IMR-90 (cell line): Measurements from ENCODE around the gene PRSS35. TPM values are rescaled to one million over a fixed set of nuclear protein-coding genes. Genes with fewer than 3 reads are reported as not detected.

ENCODE experiments used
- ATAC-seq: fragments of 200-7000 bp; cut with Tn5 transposase; 2 replicates; pipeline ENCODE4 v1.9.1; 2020; ENCODE audit warnings: low read depth, mild to moderate bottlenecking, moderate library complexity
- BruUV-seq: library from RNA; stranded (reverse); fragments of 400-500 nt; replicated peaks from 2 replicates; lab custom pipeline; 2021; lab: Mats Ljungman, UMichigan
- CTCF ChIA-PET: fragments of 300-600 bp; formaldehyde crosslinking; extraction: SDS; loops from one replicate; lab custom pipeline; 2021; ENCODE audit warnings: antibody characterized with exemption; lab: Yijun Ruan, JAX
- POLR2A ChIA-PET: fragments of 300-600 bp; sonication (Branson Sonifier 250); formaldehyde crosslinking; loops from one replicate; lab custom pipeline; 2022; ENCODE audit warnings: antibody characterized with exemption; ENCODE audit not compliant: unreplicated experiment; lab: Charles Lee
- DNase-seq: peaks from one replicate; pipeline ENCODE4 v3.0.0; 2013
- H2AFZ ChIP-seq: replicated peaks from 2 replicates; pipeline ENCODE3; 2013; ENCODE audit warnings: low read length, mild to moderate bottlenecking; ENCODE audit not compliant: poor library complexity
- H2AK5ac ChIP-seq: 2 replicates; pipeline ENCODE4 v1.6.1; 2013; ENCODE audit warnings: low read depth, low read length, inconsistent platforms
- H2AK9ac ChIP-seq: replicated peaks from 2 replicates; pipeline ENCODE3; 2013; ENCODE audit warnings: mild to moderate bottlenecking, low read depth, low read length, moderate library complexity; ENCODE audit not compliant: poor library complexity
- H2BK120ac ChIP-seq: 2 replicates; pipeline ENCODE4 v1.6.1; 2013; ENCODE audit warnings: low read depth, low read length, inconsistent platforms
- H2BK15ac ChIP-seq: 3 replicates; pipeline ENCODE4 v1.6.1; 2013; ENCODE audit warnings: low read depth, low read length, inconsistent platforms
- H2BK20ac ChIP-seq: 2 replicates; pipeline ENCODE4 v1.6.1; 2013; ENCODE audit warnings: low read depth, mild to moderate bottlenecking, inconsistent platforms, low read length, moderate library complexity
- H2BK5ac ChIP-seq: 2 replicates; pipeline ENCODE4 v1.6.1; 2013; ENCODE audit warnings: mild to moderate bottlenecking, low read depth, low read length, inconsistent platforms; ENCODE audit not compliant: poor library complexity, severe bottlenecking
- H3K14ac ChIP-seq: replicated peaks from 2 replicates; pipeline ENCODE4 v1.6.1; 2013; ENCODE audit warnings: low read depth, low read length, inconsistent platforms
- H3K18ac ChIP-seq: 2 replicates; pipeline ENCODE4 v1.6.1; 2013; ENCODE audit warnings: low read depth, low read length, control low read depth
- H3K23ac ChIP-seq: 2 replicates; pipeline ENCODE4 v1.6.1; 2013; ENCODE audit warnings: low read depth, low read length, inconsistent platforms
- H3K27ac ChIP-seq: 2 replicates; pipeline ENCODE4 v1.5.1; 2013; ENCODE audit warnings: mild to moderate bottlenecking, control low read depth, low read length; ENCODE audit not compliant: insufficient read depth
- H3K27me3 ChIP-seq: 2 replicates; pipeline ENCODE4 v1.6.1; 2013; ENCODE audit warnings: low read length; ENCODE audit not compliant: control insufficient read depth, insufficient read depth
- H3K36me3 ChIP-seq: 2 replicates; pipeline ENCODE4 v1.6.1; 2013; ENCODE audit warnings: low read length, mixed read lengths; ENCODE audit not compliant: control insufficient read depth, insufficient read depth
- H3K4ac ChIP-seq: 2 replicates; pipeline ENCODE4 v1.6.1; 2013; ENCODE audit warnings: low read depth, low read length, inconsistent platforms
- H3K4me1 ChIP-seq: 2 replicates; pipeline ENCODE4 v1.6.1; 2013; ENCODE audit warnings: low read length, mixed read lengths; ENCODE audit not compliant: control insufficient read depth, insufficient read depth
- H3K4me2 ChIP-seq: 2 replicates; pipeline ENCODE4 v1.6.1; 2013; ENCODE audit warnings: low read depth, mild to moderate bottlenecking, control low read depth, low read length, moderate library complexity
- H3K4me3 ChIP-seq: 2 replicates; pipeline ENCODE4 v1.5.1; 2013; ENCODE audit warnings: low read depth, mild to moderate bottlenecking, control low read depth, low read length, moderate library complexity; ENCODE audit not compliant: insufficient read depth
- H3K56ac ChIP-seq: 2 replicates; pipeline ENCODE4 v1.6.1; 2013; ENCODE audit warnings: low read length, inconsistent platforms; ENCODE audit not compliant: insufficient read depth; ENCODE audit errors: extremely low read depth
- H3K79me1 ChIP-seq, 2 experiments: 2 replicates each; pipeline ENCODE4 v1.6.1; 2013; ENCODE audit warnings: low read length in 2 of 2, inconsistent platforms in 1 of 2, low read depth in 1 of 2
- H3K9ac ChIP-seq: 2 replicates; pipeline ENCODE4 v1.6.1; 2013; ENCODE audit warnings: low read depth, low read length, control low read depth
- H3K9me1 ChIP-seq: 2 replicates; pipeline ENCODE4 v1.6.1; 2013; ENCODE audit warnings: low read length, inconsistent platforms; ENCODE audit not compliant: insufficient read depth
- H3K9me3 ChIP-seq: 2 replicates; pipeline ENCODE4 v1.6.1; 2013; ENCODE audit warnings: low read length; ENCODE audit not compliant: control insufficient read depth, insufficient read depth
- H4K20me1 ChIP-seq: 2 replicates; pipeline ENCODE4 v1.6.1; 2013; ENCODE audit warnings: low read length, inconsistent platforms; ENCODE audit not compliant: insufficient read depth
- H4K5ac ChIP-seq: 2 replicates; pipeline ENCODE4 v1.6.1; 2013; ENCODE audit warnings: mild to moderate bottlenecking, low read depth, low read length, control low read depth
- H4K8ac ChIP-seq, 2 experiments: 2 replicates each; pipeline ENCODE4 v1.6.1; 2013; ENCODE audit warnings: low read depth in 2 of 2, low read length in 2 of 2, control low read depth in 1 of 2, inconsistent platforms in 1 of 2
- H4K91ac ChIP-seq: 2 replicates; pipeline ENCODE4 v1.6.1; 2013; ENCODE audit warnings: low read depth, low read length, inconsistent platforms; ENCODE audit not compliant: insufficient read depth
- BHLHE40 ChIP-seq: fragments of 150-350 bp; IDR thresholded peaks from 2 replicates; pipeline ENCODE4 v1.6.1; 2016; ENCODE audit warnings: mild to moderate bottlenecking, low read depth, low read length
- CEBPB ChIP-seq: IDR thresholded peaks from 2 replicates; pipeline ENCODE4 v1.6.1; 2012; ENCODE audit warnings: low read depth, low read length, improper control_type of control experiment
- CHD1 ChIP-seq: IDR thresholded peaks from 2 replicates; pipeline ENCODE4 v1.6.1; 2012; ENCODE audit warnings: low read depth, low read length, improper control_type of control experiment
- FOS ChIP-seq: fragments of 150-350 bp; IDR thresholded peaks from 2 replicates; pipeline ENCODE4 v1.6.1; 2016; ENCODE audit warnings: low read depth, low read length
- MAFK ChIP-seq: IDR thresholded peaks from 2 replicates; pipeline ENCODE4 v1.6.1; 2012; ENCODE audit warnings: low read depth, low read length, improper control_type of control experiment
- MAZ ChIP-seq: IDR thresholded peaks from 2 replicates; pipeline ENCODE4 v1.6.1; 2012; ENCODE audit warnings: low read depth, mild to moderate bottlenecking, low read length, improper control_type of control experiment, moderate library complexity, borderline replicate concordance
- MXI1 ChIP-seq: IDR thresholded peaks from 2 replicates; pipeline ENCODE4 v1.6.1; 2012; ENCODE audit warnings: low read depth, mild to moderate bottlenecking, low read length, moderate library complexity, borderline replicate concordance
- NFE2L2 ChIP-seq: fragments of 150-350 bp; IDR thresholded peaks from 2 replicates; pipeline ENCODE4 v1.6.1; 2016; ENCODE audit warnings: low read depth, mild to moderate bottlenecking, low read length
- POLR2A ChIP-seq: IDR thresholded peaks from 2 replicates; pipeline ENCODE4 v1.6.1; 2012; ENCODE audit warnings: mild to moderate bottlenecking, low read depth, low read length
- RAD21 ChIP-seq: IDR thresholded peaks from 2 replicates; pipeline ENCODE4 v1.6.1; 2012; ENCODE audit warnings: low read length, improper control_type of control experiment
- RCOR1 ChIP-seq: IDR thresholded peaks from 2 replicates; pipeline ENCODE4 v1.6.1; 2012; ENCODE audit warnings: mild to moderate bottlenecking, low read length, improper control_type of control experiment; ENCODE audit not compliant: insufficient replicate concordance
- RFX5 ChIP-seq: IDR thresholded peaks from 2 replicates; pipeline ENCODE4 v1.8.0; 2012; ENCODE audit warnings: low read depth, mild to moderate bottlenecking, low read length, moderate library complexity
- SMC3 ChIP-seq: fragments of 150-350 bp; IDR thresholded peaks from 2 replicates; pipeline ENCODE4 v1.6.1; 2016; ENCODE audit warnings: low read depth, mild to moderate bottlenecking, antibody characterized with exemption, low read length, moderate library complexity
- WGBS, 2 experiments: methylation state at CpG; one replicate each; pipeline versions ENCODE4 v1.1.5 to v1.1.7; 2013; ENCODE audit warnings: missing lambda C conversion rate in 2 of 2; ENCODE audit not compliant: insufficient read length in 1 of 2; ENCODE audit errors: extremely low coverage in 2 of 2; 5-methylcytosine and 5-hydroxymethylcytosine counted together
- dilution Hi-C: fragments of 300-500 bp; cut with HindIII; formaldehyde crosslinking; loops from one replicate; pipeline ENCODE4 v1.14.3; 2018; ENCODE audit warnings: low sequenced_read_pairs; ENCODE audit not compliant: unreplicated experiment
- in situ Hi-C: fragments of 300-500 bp; cut with MboI; formaldehyde crosslinking; loops from 3 replicates; pipeline ENCODE4 v1.14.3; 2019; ENCODE audit warnings: low sequenced_read_pairs, inconsistent platforms, mixed read lengths
- intact Hi-C: fragments of 100-400 bp; cut with micrococcal nuclease; formaldehyde crosslinking; loops from 2 replicates; pipeline ENCODE4 v1.10.0; 2022
- polyA plus RNA-seq, 3 experiments: library from polyadenylated mRNA; depleted of rRNA; stranded (reverse); fragments of >200 nt; gene quantifications; 2 replicates each; pipeline ENCODE4 v1.2.3, GENCODE V29; 2012; ENCODE audit warnings: low replicate concordance in 1 of 3
- total RNA-seq: library from RNA; depleted of rRNA; stranded (reverse); fragments of >200 nt; gene quantifications from 2 replicates; pipeline ENCODE4 v1.2.3, GENCODE V29; 2012
- TF ChIP-seq, protein P1 (sequence below): fragments of 150-350 bp; IDR thresholded peaks from 2 replicates; pipeline ENCODE4 v1.6.1; 2017; ENCODE audit warnings: mild to moderate bottlenecking, antibody characterized with exemption, low read length, low read depth
- TF ChIP-seq, protein P2 (sequence below): fragments of 150-350 bp; IDR thresholded peaks from 2 replicates; pipeline ENCODE4 v1.6.1; 2016; ENCODE audit warnings: low read depth, mild to moderate bottlenecking, low read length, moderate library complexity, borderline replicate concordance
- TF ChIP-seq, protein P3 (sequence below): conservative IDR thresholded peaks from 2 replicates; pipeline ENCODE4 v1.5.1; 2012; ENCODE audit warnings: mild to moderate bottlenecking, low read depth, low read length, improper control_type of control experiment

The PRSS35 gene
- total and polyA plus RNA-seq, 2 of the 4 experiments (the other 2 are of a cell fraction) = 5.2 to 5.6 TPM

DNA sequence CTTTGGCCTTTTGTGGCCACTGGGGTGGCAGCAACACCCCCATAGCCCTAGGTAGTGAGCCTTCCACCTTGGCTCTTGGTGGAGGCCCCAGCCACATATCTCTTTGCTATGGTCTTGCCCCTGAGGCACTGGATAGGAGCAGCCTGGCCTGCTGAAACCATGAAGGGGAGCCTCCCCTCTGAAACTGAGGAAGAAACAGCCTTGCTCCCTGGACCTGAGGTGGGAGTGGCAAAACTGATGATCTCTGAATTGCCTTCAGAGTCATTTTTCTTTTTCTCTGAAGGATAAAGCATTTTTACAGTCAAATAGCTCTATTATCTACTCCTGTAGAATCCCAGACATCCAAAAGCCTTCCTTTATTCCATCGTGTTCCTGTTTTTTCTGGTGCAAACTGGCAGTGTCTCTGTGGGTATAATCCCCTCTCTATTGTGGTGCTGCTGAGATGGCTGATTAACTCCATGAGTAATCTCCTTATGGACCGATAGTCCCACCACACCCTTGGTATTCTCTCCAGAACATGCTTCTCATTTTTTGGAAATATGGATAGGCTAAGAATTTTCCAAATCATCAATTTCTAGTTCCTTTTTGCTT lies 22.0 kb upstream of the PRSS35 start:
- no peak overlapping the region for H3K56ac ChIP-seq
- H2BK20ac ChIP-seq = no peak overlapping the region
- H2BK120ac ChIP-seq = no peak overlapping the region
- H3K9ac ChIP-seq = no peak overlapping the region
- no TSS peak for BruUV-seq
- H3K4ac ChIP-seq = no peak overlapping the region
- H3K9me3 ChIP-seq = no peaks in the 10 kb centered on the region
- CTCF ChIA-PET = no interaction called here
- peaks cover 3% of the 10 kb centered on the region; the same call in 1 of the 2 replicates for H3K27me3 ChIP-seq
- TF ChIP-seq CEBPB = no peak
- no peak for TF ChIP-seq MXI1
- TF ChIP-seq SMC3 = no peak
- TF ChIP-seq BHLHE40 = no peak
- no peak for TF ChIP-seq MAZ
- no peak for TF ChIP-seq MAFK
- TF ChIP-seq NFE2L2 = no peak
- TF ChIP-seq RAD21 = no peak
- TF ChIP-seq RFX5 = no peak
- TF ChIP-seq, protein P1, sequence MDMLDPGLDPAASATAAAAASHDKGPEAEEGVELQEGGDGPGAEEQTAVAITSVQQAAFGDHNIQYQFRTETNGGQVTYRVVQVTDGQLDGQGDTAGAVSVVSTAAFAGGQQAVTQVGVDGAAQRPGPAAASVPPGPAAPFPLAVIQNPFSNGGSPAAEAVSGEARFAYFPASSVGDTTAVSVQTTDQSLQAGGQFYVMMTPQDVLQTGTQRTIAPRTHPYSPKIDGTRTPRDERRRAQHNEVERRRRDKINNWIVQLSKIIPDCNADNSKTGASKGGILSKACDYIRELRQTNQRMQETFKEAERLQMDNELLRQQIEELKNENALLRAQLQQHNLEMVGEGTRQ = no peak
- no peak for TF ChIP-seq RCOR1
- no peak for TF ChIP-seq POLR2A
- TF ChIP-seq, protein P2, sequence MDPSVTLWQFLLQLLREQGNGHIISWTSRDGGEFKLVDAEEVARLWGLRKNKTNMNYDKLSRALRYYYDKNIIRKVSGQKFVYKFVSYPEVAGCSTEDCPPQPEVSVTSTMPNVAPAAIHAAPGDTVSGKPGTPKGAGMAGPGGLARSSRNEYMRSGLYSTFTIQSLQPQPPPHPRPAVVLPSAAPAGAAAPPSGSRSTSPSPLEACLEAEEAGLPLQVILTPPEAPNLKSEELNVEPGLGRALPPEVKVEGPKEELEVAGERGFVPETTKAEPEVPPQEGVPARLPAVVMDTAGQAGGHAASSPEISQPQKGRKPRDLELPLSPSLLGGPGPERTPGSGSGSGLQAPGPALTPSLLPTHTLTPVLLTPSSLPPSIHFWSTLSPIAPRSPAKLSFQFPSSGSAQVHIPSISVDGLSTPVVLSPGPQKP = no peak
- TF ChIP-seq, protein P3, sequence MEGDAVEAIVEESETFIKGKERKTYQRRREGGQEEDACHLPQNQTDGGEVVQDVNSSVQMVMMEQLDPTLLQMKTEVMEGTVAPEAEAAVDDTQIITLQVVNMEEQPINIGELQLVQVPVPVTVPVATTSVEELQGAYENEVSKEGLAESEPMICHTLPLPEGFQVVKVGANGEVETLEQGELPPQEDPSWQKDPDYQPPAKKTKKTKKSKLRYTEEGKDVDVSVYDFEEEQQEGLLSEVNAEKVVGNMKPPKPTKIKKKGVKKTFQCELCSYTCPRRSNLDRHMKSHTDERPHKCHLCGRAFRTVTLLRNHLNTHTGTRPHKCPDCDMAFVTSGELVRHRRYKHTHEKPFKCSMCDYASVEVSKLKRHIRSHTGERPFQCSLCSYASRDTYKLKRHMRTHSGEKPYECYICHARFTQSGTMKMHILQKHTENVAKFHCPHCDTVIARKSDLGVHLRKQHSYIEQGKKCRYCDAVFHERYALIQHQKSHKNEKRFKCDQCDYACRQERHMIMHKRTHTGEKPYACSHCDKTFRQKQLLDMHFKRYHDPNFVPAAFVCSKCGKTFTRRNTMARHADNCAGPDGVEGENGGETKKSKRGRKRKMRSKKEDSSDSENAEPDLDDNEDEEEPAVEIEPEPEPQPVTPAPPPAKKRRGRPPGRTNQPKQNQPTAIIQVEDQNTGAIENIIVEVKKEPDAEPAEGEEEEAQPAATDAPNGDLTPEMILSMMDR = no peak
- no peak for TF ChIP-seq FOS
- no peak for TF ChIP-seq CHD1
- H3K27ac ChIP-seq = no peak overlapping the region
- H2BK5ac ChIP-seq = no peak overlapping the region
- POLR2A ChIA-PET = no interaction called here
- in situ Hi-C loops = no loop called here
- no CpG with 5 or more reads among the region's 2 CpGs for WGBS, 2 experiments
- H2AK5ac ChIP-seq = no peak overlapping the region
- H4K5ac ChIP-seq = no peak overlapping the region
- H3K14ac ChIP-seq = no peak overlapping the region
- no peaks in the 10 kb centered on the region for H3K36me3 ChIP-seq
- DNase-seq = no peak
- H4K8ac ChIP-seq = no peak overlapping the region
- H3K4me3 ChIP-seq = no peak overlapping the region
- no peaks in the 10 kb centered on the region for H3K4me1 ChIP-seq
- intact Hi-C loops = loop anchor here (5.0 kb wide), 1 partner anchor 73 kb away; no protein-coding TSS in a partner anchor
- no peaks in the 10 kb centered on the region for H3K9me1 ChIP-seq
- H3K18ac ChIP-seq = no peak overlapping the region
- no peak overlapping the region for H2AK9ac ChIP-seq
- H4K91ac ChIP-seq = no peak overlapping the region
- dilution Hi-C loops = no loop called here
- H4K20me1 ChIP-seq = no peaks in the 10 kb centered on the region
- H3K4me2 ChIP-seq = no peak overlapping the region
- H3K79me1 ChIP-seq = no peaks in the 10 kb centered on the region
- no peak overlapping the region for H2BK15ac ChIP-seq
- no peak overlapping the region for H2AFZ ChIP-seq
- ATAC-seq = no peak
- H3K23ac ChIP-seq = no peak overlapping the region
